A549 treated with AZD2906 at 1 μM for 4 hours (cell line): Measurements from ENCODE around the gene SLC52A1. TPM values are rescaled to one million over a fixed set of nuclear protein-coding genes. Genes with fewer than 3 reads are reported as not detected.

Source experiments
- total RNA-seq: library from RNA; stranded (reverse); fragments of 200-300 nt; extraction: Qiagen RNA extraction; gene quantifications from 5 replicates; pipeline ENCODE4 v1.2.3, GENCODE V29; 2022

SLC52A1 gene
- total RNA-seq = 0.38 to 0.99 TPM (median 0.79 TPM) in 5 replicates

DNA sequence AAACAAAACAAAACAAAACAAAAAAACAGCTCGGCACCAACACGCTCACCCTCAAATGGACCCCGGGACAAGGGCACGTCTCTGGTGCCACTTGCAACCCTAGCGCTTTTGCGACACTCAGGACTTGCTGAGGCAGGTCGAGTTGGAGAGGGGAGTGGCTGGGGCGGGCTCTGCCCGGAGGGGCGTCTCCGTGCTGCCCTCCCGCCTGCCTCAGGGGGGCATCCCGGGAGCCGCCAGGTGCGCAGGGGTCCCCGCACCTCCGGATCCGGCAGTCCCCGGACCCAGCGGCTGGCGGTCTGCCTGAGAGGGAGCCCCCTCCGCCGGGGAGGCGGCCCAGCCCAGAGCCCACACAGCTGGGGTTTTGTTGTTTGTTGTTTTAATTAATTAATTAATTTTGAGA is at the start of gene SLC52A1:
Gene SLC52A1 (minus strand): TSS at position 112 of the 400 bp plus-strand sequence. CDS start 820 bp downstream, outside the sequence.

DNA sequence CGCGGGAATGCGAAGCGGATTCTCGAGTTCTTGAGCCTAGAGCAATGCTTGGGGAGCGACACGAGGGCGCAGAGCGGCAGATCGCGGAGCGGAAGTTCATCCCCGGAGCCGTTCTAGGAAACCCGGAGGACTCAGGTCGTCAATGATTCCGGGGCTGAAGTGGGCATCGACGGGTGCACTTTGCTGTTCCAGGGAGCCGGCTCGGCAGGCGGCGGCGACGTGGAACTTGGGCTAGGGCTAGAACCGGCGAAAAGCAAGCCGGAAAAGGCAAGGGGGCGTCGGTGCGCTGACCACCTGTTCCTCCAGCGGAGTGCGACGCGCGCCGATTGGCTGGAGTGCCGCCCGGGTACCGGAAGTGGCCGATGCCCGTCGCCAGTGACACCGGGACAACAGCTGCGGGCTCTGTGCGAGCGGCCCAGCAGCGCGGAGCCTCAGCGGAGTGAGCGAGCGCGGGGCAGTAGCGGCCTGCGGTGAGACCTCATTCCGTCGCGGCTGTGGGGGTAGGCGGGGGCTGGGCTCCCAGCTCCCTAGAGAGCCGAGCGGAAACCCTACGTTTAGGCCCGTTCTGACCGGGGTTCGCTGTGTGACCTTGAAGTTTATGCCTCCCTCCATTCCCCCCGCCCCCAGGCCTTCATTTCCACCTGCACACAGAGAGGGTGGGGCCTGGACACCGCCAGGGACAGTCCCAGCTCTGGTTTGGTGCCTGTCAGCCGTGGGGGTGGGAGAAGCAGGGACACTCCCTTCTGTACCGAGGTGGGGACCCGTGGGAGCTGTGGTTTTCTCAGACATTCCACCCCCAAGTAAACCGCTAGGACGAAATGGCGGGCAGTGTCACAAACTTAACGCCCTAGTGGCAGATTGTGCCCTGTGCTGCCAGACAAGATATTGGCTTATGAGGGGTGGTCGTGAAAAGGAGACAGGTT is 43.1 kb upstream of the SLC52A1 start, which contains the start of gene ZFP3:
Gene ZFP3 (plus strand): TSS at position 362 of the 923 bp plus-strand sequence. CDS start 13,038 bp downstream, outside the sequence.

DNA sequence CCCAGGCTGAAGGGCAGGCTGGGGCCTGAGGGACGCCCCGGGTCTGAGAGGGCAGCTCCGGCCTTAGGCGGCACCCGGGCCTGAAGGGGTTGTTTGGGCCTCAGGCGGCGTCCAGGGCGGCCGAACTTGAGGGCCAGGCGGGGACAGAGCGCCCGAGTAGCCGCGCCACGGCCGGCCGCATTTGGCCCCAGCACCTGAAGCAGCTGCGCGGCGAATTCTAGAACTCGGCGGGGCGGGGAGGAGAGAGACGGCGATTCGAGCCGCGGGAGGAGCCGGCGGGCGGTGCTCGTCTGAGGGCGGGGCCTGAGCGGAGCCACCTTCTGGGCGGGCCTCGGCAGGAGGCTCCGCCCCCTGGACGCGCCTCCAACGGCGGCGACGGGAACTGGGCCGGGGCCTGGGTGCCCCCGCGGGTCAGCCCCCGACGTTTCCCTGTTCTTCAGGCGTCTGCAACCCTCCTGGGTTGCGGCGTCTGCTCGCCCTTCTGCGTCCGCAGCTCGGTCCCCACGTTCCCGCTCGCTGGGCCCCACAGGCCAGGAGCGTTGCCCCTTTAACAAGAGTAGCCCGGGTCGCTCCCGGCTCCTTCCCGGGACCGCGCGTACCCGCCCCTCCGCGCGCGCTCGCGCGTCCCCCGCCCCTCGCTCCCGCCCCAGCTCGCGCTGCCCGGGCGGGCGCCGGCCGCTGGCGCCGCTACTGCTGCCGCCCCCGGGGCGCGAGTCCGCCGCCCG is 37.8 kb downstream of the SLC52A1 start, which contains the start of the genes INCA1 and KIF1C:
Gene INCA1 (minus strand): TSS at position 221 of the 725 bp plus-strand sequence. CDS start 3,085 bp downstream, outside the sequence.
Gene KIF1C (plus strand): TSS at position 649 of the 725 bp plus-strand sequence. CDS start 2,297 bp downstream, outside the sequence.

DNA sequence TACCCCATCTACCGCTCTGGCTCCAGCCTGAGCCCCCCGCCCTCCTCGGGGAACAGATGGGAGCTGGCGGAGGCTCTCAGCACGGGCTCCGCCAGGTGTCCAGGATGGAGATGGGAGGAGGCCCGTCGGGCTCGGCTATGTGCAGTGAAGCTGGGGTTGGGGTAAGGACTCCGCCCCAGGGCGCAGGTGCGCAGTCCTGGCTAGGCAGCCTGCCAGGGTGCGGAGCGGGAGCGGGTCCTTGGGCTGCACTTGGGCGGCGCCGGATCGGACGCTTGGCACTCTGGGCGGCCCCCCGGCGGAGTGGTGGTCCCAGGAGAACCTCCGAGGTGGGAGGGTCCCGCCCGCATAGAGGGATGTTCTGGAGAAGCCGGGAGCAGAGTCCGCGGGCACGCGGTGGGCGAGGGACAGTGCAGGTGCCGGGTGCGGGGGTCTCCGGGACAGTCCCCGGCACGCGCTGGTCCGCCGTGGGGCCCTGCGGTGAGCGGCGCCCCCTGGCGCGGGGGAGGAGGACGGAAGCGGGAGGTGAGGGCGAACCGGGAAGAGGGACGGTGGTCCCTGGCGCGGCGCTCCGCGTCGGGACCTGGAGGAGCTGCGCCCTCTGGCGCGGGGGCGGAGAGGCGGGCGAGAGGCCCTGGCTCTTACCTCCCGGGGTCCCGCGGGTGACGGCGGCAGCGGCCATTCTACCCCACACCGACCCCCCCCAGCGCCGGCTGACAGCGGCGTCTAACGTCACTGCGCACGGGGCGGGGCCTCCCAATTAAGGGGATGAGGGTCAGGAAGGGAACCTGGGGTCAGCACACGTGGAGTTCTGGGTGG is 48.1 kb downstream of the SLC52A1 start, which contains the start of gene CAMTA2:
Gene CAMTA2 (minus strand): TSS at position 725 of the 816 bp plus-strand sequence. CDS start 1,453 bp downstream, outside the sequence.

Other genes starting within 250 kb of the SLC52A1 start
- gene VMO1, start 249.1 kb downstream of the SLC52A1 start, total RNA-seq = 0.39 to 1.4 TPM (median 0.76 TPM) in 5 replicates
- 0.08 to 0.18 TPM in 2 of 5 replicates, not detected in the others for gene GLTPD2, start 246.5 kb downstream of the SLC52A1 start, total RNA-seq
- gene PSMB6, start 239.3 kb downstream of the SLC52A1 start, total RNA-seq = 460 to 509 TPM (median 497 TPM) in 5 replicates
- gene PLD2, start 228.3 kb downstream of the SLC52A1 start, total RNA-seq = 20.2 to 23.9 TPM (median 21.6 TPM) in 5 replicates
- 50.0 to 59.9 TPM (median 53.5 TPM) in 5 replicates for gene MINK1, start 202.1 kb downstream of the SLC52A1 start, total RNA-seq
- 0.17 to 0.30 TPM (median 0.26 TPM) in 5 replicates for gene C17orf107, start 135.9 kb downstream of the SLC52A1 start, total RNA-seq
- gene CHRNE, start 132.3 kb downstream of the SLC52A1 start, total RNA-seq = 0.05 to 0.14 TPM (median 0.11 TPM) in 4 of 5 replicates, not detected in the other
- gene GP1BA, start 103.1 kb downstream of the SLC52A1 start, total RNA-seq = not detected in 5 replicates
- gene SLC25A11, start 95.4 kb downstream of the SLC52A1 start, total RNA-seq = 50.6 to 71.8 TPM (median 68.6 TPM) in 5 replicates
- 87.5 to 144 TPM (median 123 TPM) in 5 replicates for gene RNF167, start 95.2 kb downstream of the SLC52A1 start, total RNA-seq
- gene PFN1, start 86.9 kb downstream of the SLC52A1 start, total RNA-seq = 2,518 to 3,013 TPM (median 2,877 TPM) in 5 replicates
- gene ENO3, start 84.3 kb downstream of the SLC52A1 start, total RNA-seq = 37.7 to 50.5 TPM (median 43.7 TPM) in 5 replicates
- 68.0 to 87.9 TPM (median 71.6 TPM) in 5 replicates for gene SPAG7, start 67.6 kb downstream of the SLC52A1 start, total RNA-seq
- 25.7 to 38.5 TPM (median 34.5 TPM) in 5 replicates for gene CAMTA2, start 47.8 kb downstream of the SLC52A1 start, total RNA-seq
- gene INCA1, start 37.9 kb downstream of the SLC52A1 start, total RNA-seq = 1.4 to 1.9 TPM (median 1.6 TPM) in 5 replicates
- 97.5 to 119 TPM (median 110 TPM) in 5 replicates for gene KIF1C, start 37.5 kb downstream of the SLC52A1 start, total RNA-seq
- gene ZFP3, start 43.0 kb upstream of the SLC52A1 start, total RNA-seq = 0.82 to 1.1 TPM (median 1.0 TPM) in 5 replicates
- gene ZNF232, start 76.5 kb upstream of the SLC52A1 start, total RNA-seq = 3.7 to 4.2 TPM (median 3.9 TPM) in 5 replicates
- gene USP6, start 80.6 kb upstream of the SLC52A1 start, total RNA-seq = 0.01 to 0.03 TPM (median 0.02 TPM) in 4 of 5 replicates, not detected in the other
- 1.1 to 1.6 TPM (median 1.5 TPM) in 5 replicates for gene ZNF594, start 156.4 kb upstream of the SLC52A1 start, total RNA-seq
- gene SCIMP, start 199.4 kb upstream of the SLC52A1 start, total RNA-seq = not detected in 5 replicates
- 38.3 to 41.5 TPM (median 39.1 TPM) in 5 replicates for gene RABEP1, start 246.9 kb upstream of the SLC52A1 start, total RNA-seq